T-helper 2 cell treated with Interferon-gamma antibody and Interleukin-4, amounts not matched to agents 5 μg/mL and 100 μg/mL, for 36 hours (primary cell): ENCODE measurements around the gene ERG28.

Experiments used
- DNase-seq: peaks from one replicate; pipeline ENCODE4 v3.0.0; 2021; ENCODE audit warnings: low spot score
- H3K27ac Mint-ChIP-seq: one replicate; pipeline ENCODE4 v1.8.0; 2021; ENCODE audit warnings: mild to moderate bottlenecking, mixed read lengths
- H3K27me3 Mint-ChIP-seq: one replicate; pipeline ENCODE4 v1.8.0; 2021; ENCODE audit warnings: low read depth, mixed read lengths
- H3K36me3 Mint-ChIP-seq: one replicate; pipeline ENCODE4 v1.8.0; 2021; ENCODE audit warnings: low read depth, mixed read lengths
- H3K4me1 Mint-ChIP-seq: one replicate; pipeline ENCODE4 v1.8.0; 2021; ENCODE audit warnings: low read depth, mixed read lengths
- H3K4me3 Mint-ChIP-seq: one replicate; pipeline ENCODE4 v1.8.0; 2022; ENCODE audit warnings: mild to moderate bottlenecking, moderate library complexity, mixed read lengths
- H3K9me3 Mint-ChIP-seq: one replicate; pipeline ENCODE4 v1.8.0; 2021; ENCODE audit warnings: mixed read lengths

Gene ERG28

DNA sequence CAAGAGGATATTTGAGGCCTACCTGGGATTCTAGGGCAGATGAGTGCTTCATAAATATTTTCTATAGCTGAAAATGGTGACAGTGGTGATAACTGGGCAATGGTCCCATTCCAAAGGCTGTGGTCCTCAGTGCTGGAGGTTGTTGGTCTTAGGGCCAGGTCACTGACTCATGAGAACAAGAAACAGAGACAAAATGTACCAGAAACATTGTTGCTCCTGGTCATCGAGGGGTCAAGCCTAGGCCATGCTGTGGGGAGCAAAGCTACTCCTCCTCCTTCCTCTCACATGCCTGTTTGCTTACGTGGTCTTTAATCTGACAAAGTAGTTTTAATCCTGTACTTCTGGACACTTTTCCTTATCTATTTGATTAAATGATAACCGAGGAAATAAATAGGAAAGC is 33.8 kb downstream of the ERG28 start:
- H3K4me1 Mint-ChIP-seq = no peaks in the 10 kb centered on the region
- H3K36me3 Mint-ChIP-seq = no peaks in the 10 kb centered on the region
- no peaks in the 10 kb centered on the region for H3K9me3 Mint-ChIP-seq
- no peak overlapping the region for H3K27ac Mint-ChIP-seq
- H3K27me3 Mint-ChIP-seq = no peaks in the 10 kb centered on the region
- no peak overlapping the region for H3K4me3 Mint-ChIP-seq
- DNase-seq = no peak

DNA sequence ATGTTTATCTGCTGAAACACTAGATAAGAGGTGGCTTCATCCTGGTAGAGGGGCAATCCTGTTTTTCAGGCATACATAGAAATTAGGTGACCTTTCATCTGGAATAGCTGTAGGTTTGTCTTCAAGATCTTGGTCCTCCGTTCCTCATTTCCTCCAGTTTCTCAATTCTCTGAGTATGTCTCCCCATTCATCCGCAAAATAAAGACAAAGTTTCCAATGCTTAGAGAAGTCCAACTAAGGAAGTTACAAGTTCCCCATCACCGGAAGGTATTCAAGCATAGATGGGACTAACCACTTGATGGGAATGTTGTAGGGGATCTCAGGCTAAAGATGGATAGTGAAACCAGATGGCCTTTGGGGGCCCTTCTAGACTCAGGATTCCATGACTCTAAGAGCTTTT is 34.3 kb downstream of the ERG28 start:
- no peaks in the 10 kb centered on the region for H3K27me3 Mint-ChIP-seq
- H3K27ac Mint-ChIP-seq = no peak overlapping the region
- no peaks in the 10 kb centered on the region for H3K36me3 Mint-ChIP-seq
- H3K9me3 Mint-ChIP-seq = no peaks in the 10 kb centered on the region
- no peaks in the 10 kb centered on the region for H3K4me1 Mint-ChIP-seq
- no peak for DNase-seq
- no peak overlapping the region for H3K4me3 Mint-ChIP-seq

- no peaks in the 10 kb centered on the region for H3K4me1 Mint-ChIP-seq
These were observed 35.6 kb downstream of the ERG28 start for GRCh38 chr14:75625034-75625433.

GRCh38 chr14:75619548-75619947 is 41.1 kb downstream of the ERG28 start:
- no peak for DNase-seq
- no peak overlapping the region for H3K27ac Mint-ChIP-seq
- H3K36me3 Mint-ChIP-seq = no peaks in the 10 kb centered on the region
- no peaks in the 10 kb centered on the region for H3K27me3 Mint-ChIP-seq
- H3K4me3 Mint-ChIP-seq = no peak overlapping the region
- no peaks in the 10 kb centered on the region for H3K4me1 Mint-ChIP-seq
- no peaks in the 10 kb centered on the region for H3K9me3 Mint-ChIP-seq

More at GRCh38 chr14:75625034-75625433, 35.6 kb downstream of the ERG28 start:
- no peaks in the 10 kb centered on the region for H3K9me3 Mint-ChIP-seq
- no peak overlapping the region for H3K4me3 Mint-ChIP-seq
- no peaks in the 10 kb centered on the region for H3K27me3 Mint-ChIP-seq
- H3K27ac Mint-ChIP-seq = no peak overlapping the region
- H3K36me3 Mint-ChIP-seq = no peaks in the 10 kb centered on the region
- DNase-seq = no peak

- no peak overlapping the region for H3K27ac Mint-ChIP-seq
- no peaks in the 10 kb centered on the region for H3K4me1 Mint-ChIP-seq
- no peaks in the 10 kb centered on the region for H3K36me3 Mint-ChIP-seq
- H3K4me3 Mint-ChIP-seq = no peak overlapping the region
- H3K9me3 Mint-ChIP-seq = peaks cover 6% of the 10 kb centered on the region
- no peak for DNase-seq
- H3K27me3 Mint-ChIP-seq = no peaks in the 10 kb centered on the region
These were observed 45.5 kb downstream of the ERG28 start for GRCh38 chr14:75615200-75615599.

- no peaks in the 10 kb centered on the region for H3K27me3 Mint-ChIP-seq
- no peak overlapping the region for H3K4me3 Mint-ChIP-seq
- no peaks in the 10 kb centered on the region for H3K4me1 Mint-ChIP-seq
- no peak overlapping the region for H3K27ac Mint-ChIP-seq
- peaks cover 6% of the 10 kb centered on the region for H3K9me3 Mint-ChIP-seq
- no peaks in the 10 kb centered on the region for H3K36me3 Mint-ChIP-seq
- DNase-seq = no peak
These were observed 46.5 kb downstream of the ERG28 start for GRCh38 chr14:75614179-75614578.

DNA sequence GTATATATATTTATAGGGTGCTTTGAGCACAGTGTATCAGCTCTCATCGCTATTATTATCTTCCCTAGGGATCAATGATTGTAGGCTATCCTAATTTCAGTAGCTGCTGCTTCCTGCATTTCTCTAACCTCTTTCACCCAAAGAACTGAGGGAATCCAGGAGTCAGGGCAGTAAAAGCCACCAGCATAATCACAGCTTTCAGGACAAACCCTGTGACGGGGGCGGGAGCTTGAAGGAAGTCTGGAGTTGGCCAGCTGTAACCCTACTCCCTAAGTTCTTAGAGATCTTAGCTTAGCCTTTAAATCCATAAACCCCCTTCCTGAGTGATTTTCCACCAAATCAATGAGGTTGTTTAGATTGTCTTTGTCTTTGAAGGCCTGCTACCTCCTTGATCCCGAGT is 48.5 kb downstream of the ERG28 start:
- H3K36me3 Mint-ChIP-seq = no peaks in the 10 kb centered on the region
- no peak overlapping the region for H3K27ac Mint-ChIP-seq
- H3K4me3 Mint-ChIP-seq = no peak overlapping the region
- peaks cover 6% of the 10 kb centered on the region for H3K9me3 Mint-ChIP-seq
- DNase-seq = no peak
- H3K4me1 Mint-ChIP-seq = no peaks in the 10 kb centered on the region
- H3K27me3 Mint-ChIP-seq = peaks cover 2% of the 10 kb centered on the region

DNA sequence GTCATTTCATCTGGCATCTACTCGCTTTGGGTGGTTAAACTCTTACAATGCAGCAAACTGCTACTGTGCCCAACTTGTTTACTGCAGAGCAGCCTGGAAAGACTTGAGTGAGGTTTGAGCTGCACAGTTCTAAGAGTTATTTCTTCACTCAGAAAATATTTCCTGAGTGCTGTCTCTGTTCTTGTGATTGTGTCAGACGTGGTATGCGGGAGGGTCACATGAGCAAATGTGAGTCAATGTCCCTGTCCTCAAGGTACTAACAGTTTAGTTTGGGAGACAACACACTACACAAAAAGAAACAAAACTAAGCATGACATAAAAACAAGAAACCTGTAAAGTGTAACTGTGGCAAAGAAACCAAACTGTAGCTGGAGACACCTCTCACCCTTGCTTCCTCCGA is 49.8 kb downstream of the ERG28 start:
- H3K4me3 Mint-ChIP-seq = no peak overlapping the region
- H3K4me1 Mint-ChIP-seq = no peaks in the 10 kb centered on the region
- H3K36me3 Mint-ChIP-seq = no peaks in the 10 kb centered on the region
- H3K27me3 Mint-ChIP-seq = peaks cover 2% of the 10 kb centered on the region
- no peak overlapping the region for H3K27ac Mint-ChIP-seq
- no peak for DNase-seq
- H3K9me3 Mint-ChIP-seq = peaks cover 6% of the 10 kb centered on the region

GRCh38 chr14:75609606-75610475 is 50.8 kb downstream of the ERG28 start:
- H3K4me3 Mint-ChIP-seq = no peak overlapping the region
- H3K27ac Mint-ChIP-seq = no peak overlapping the region
- DNase-seq = no peak
- H3K9me3 Mint-ChIP-seq = peaks cover 6% of the 10 kb centered on the region
- peaks cover 2% of the 10 kb centered on the region for H3K27me3 Mint-ChIP-seq
- H3K36me3 Mint-ChIP-seq = no peaks in the 10 kb centered on the region
- no peaks in the 10 kb centered on the region for H3K4me1 Mint-ChIP-seq

- Mint-ChIP-seq H3K27ac (no peak overlapping the region), H3K4me3 (no peak overlapping the region), H3K27me3 (peaks cover 2% of the 10 kb centered on the region), H3K9me3 (peaks cover 6% of the 10 kb centered on the region), H3K4me1 (no peaks in the 10 kb centered on the region), H3K36me3 (no peaks in the 10 kb centered on the region)
- no peak for DNase-seq
These were observed 51.6 kb downstream of the ERG28 start for GRCh38 chr14:75609116-75609515.

- Mint-ChIP-seq H3K4me1 (no peaks in the 10 kb centered on the region), H3K36me3 (no peaks in the 10 kb centered on the region), H3K9me3 (peaks cover 3% of the 10 kb centered on the region), H3K27me3 (peaks cover 2% of the 10 kb centered on the region), H3K27ac (no peak overlapping the region), H3K4me3 (no peak overlapping the region)
- DNase-seq = no peak
These were observed 52.6 kb downstream of the ERG28 start for GRCh38 chr14:75607842-75608640.

DNA sequence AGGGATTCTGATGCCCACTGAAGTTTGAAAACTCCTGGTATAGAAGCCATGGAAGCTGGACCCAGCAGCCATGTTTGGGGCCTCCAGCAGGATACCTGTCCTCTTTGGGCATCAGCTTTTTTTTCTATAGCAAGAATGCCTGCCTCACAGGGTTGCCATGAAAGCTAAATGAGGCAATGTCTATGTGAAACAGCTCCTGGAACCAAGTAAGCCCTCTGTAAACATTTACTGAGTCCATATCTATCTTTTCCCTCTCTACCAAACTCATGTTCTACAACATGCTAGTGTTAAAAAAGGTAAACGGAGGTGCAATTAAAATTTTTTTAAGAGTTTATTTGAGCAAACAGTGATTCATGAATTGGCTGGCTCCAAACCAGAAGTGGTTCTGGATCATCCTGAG is 53.6 kb downstream of the ERG28 start:
- H3K36me3 Mint-ChIP-seq = no peaks in the 10 kb centered on the region
- H3K9me3 Mint-ChIP-seq = no peaks in the 10 kb centered on the region
- DNase-seq = no peak
- H3K4me3 Mint-ChIP-seq = no peak overlapping the region
- peaks cover 2% of the 10 kb centered on the region for H3K27me3 Mint-ChIP-seq
- H3K27ac Mint-ChIP-seq = no peak overlapping the region
- H3K4me1 Mint-ChIP-seq = no peaks in the 10 kb centered on the region

DNA sequence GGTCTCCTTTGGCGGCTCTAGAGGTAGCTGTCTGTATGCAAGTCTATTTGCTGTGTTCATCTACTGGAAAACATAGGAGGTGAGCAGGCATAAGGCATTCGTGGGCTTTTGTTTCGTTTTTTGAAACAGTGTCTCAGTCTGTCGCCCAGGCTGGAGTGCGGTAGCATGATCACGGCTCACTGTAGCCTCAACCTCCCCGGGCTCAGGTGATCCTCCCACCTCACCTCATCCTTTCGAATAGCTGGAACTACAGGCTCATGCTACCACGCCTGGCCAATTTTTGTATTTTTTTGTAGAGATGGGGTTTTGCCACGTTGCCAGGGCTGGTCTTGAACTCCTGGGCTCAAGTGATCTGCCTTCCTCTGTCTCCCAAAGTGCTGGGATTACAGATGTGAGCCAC is 54.8 kb downstream of the ERG28 start:
- no peak for DNase-seq
- Mint-ChIP-seq H3K27me3 (peaks cover 2% of the 10 kb centered on the region), H3K4me3 (no peak overlapping the region), H3K9me3 (no peaks in the 10 kb centered on the region), H3K27ac (no peak overlapping the region), H3K36me3 (no peaks in the 10 kb centered on the region), H3K4me1 (no peaks in the 10 kb centered on the region)
